H1 (cell line): ENCODE measurements around the gene EMX1. TPM values are rescaled to one million over a fixed set of nuclear protein-coding genes. Genes with fewer than 3 reads are reported as not detected.

Experiments
- CTCF ChIA-PET: fragments of 300-600 bp; sonication (Branson Sonifier 250); formaldehyde crosslinking; loops from one replicate; lab custom pipeline; 2021; ENCODE audit not compliant: partially characterized antibody; lab: Charles Lee
- POLR2A ChIA-PET: fragments of 300-600 bp; sonication (Branson Sonifier 250); formaldehyde crosslinking; loops from one replicate; lab custom pipeline; 2021; ENCODE audit warnings: inconsistent platforms; ENCODE audit not compliant: partially characterized antibody; lab: Charles Lee
- DNase-seq, 2 experiments: peaks; one replicate each; pipeline versions ENCODE4 v3.0.0 to v3.0.0-alpha.2; 2010 to 2022; ENCODE audit warnings: low spot score in 2 of 2, low read depth in 1 of 2, mixed read lengths in 1 of 2
- FAIRE-seq: peaks from 2 replicates; lab custom pipeline; 2011; peaks lifted over from hg19 to GRCh38; lab: Jason Lieb, UNC
- H2AFZ ChIP-seq: 2 replicates; pipeline ENCODE4 v1.8.1; 2012; ENCODE audit warnings: low read length, inconsistent platforms
- H2AK5ac ChIP-seq: 2 replicates; pipeline ENCODE4 v1.6.1; 2013; ENCODE audit warnings: low read depth, low read length
- H2BK120ac ChIP-seq: replicated peaks from 2 replicates; pipeline ENCODE3; 2013; ENCODE audit warnings: low read depth, low read length, inconsistent platforms
- H2BK12ac ChIP-seq: 2 replicates; pipeline ENCODE4 v1.6.1; 2013; ENCODE audit warnings: low read depth, low read length
- H2BK15ac ChIP-seq: 2 replicates; pipeline ENCODE4 v1.6.1; 2013; ENCODE audit warnings: low read length
- H2BK20ac ChIP-seq: 2 replicates; pipeline ENCODE4 v1.6.1; 2013; ENCODE audit warnings: low read length
- H2BK5ac ChIP-seq: 2 replicates; pipeline ENCODE4 v1.6.1; 2013; ENCODE audit warnings: low read depth, low read length
- H3K14ac ChIP-seq: 2 replicates; pipeline ENCODE4 v1.6.1; 2013; ENCODE audit warnings: inconsistent platforms; ENCODE audit not compliant: insufficient read length
- H3K18ac ChIP-seq: 2 replicates; pipeline ENCODE4 v1.6.1; 2013; ENCODE audit warnings: low read length; ENCODE audit errors: extremely low read depth
- H3K23ac ChIP-seq: 2 replicates; pipeline ENCODE4 v1.6.1; 2013; ENCODE audit warnings: inconsistent platforms; ENCODE audit not compliant: insufficient read length
- H3K23me2 ChIP-seq: 2 replicates; pipeline ENCODE4 v1.6.1; 2013; ENCODE audit warnings: low read depth, low read length
- H3K27ac ChIP-seq: 2 replicates; pipeline ENCODE4 v1.6.1; 2011; ENCODE audit warnings: low read depth, low read length, inconsistent platforms
- H3K27me3 ChIP-seq, 4 experiments: replicated peaks in 1 of 4; 1 replicate in 1 of 4; 2 replicates in 3 of 4; pipeline versions ENCODE4 v1.6.1 to v1.8.1; 2011 to 2013; ENCODE audit warnings: low read length in 3 of 4, mild to moderate bottlenecking in 3 of 4, inconsistent platforms in 2 of 4, mixed read lengths in 2 of 4, moderate library complexity in 1 of 4; ENCODE audit not compliant: control insufficient read depth in 3 of 4, insufficient read depth in 3 of 4; ENCODE audit errors: extremely low read depth in 1 of 4
- H3K36me3 ChIP-seq, 4 experiments: 2 replicates each; pipeline versions ENCODE4 v1.6.1 to v1.8.1; 2011 to 2013; ENCODE audit warnings: mild to moderate bottlenecking in 4 of 4, low read length in 3 of 4, moderate library complexity in 2 of 4, control low read depth in 1 of 4, inconsistent platforms in 1 of 4; ENCODE audit not compliant: insufficient read depth in 4 of 4, control insufficient read depth in 2 of 4
- H3K4ac ChIP-seq: replicated peaks from 2 replicates; pipeline ENCODE3; 2013; ENCODE audit warnings: low read length, low read depth, mixed read lengths, inconsistent platforms; ENCODE audit not compliant: insufficient read length
- H3K4me1 ChIP-seq, 4 experiments: replicated peaks in 1 of 4; 1 replicate in 1 of 4; 2 replicates in 3 of 4; pipeline versions ENCODE4 v1.6.1 to v1.8.1; 2011 to 2013; ENCODE audit warnings: low read length in 3 of 4, inconsistent platforms in 2 of 4, mixed read lengths in 1 of 4; ENCODE audit not compliant: insufficient read depth in 4 of 4, control insufficient read depth in 3 of 4
- H3K4me2 ChIP-seq, 2 experiments: 2 replicates each; pipeline versions ENCODE4 v1.6.1 to v1.8.1; 2011 to 2013; ENCODE audit warnings: low read depth in 2 of 2, low read length in 2 of 2, control low read depth in 1 of 2, inconsistent platforms in 1 of 2, mild to moderate bottlenecking in 1 of 2; ENCODE audit not compliant: insufficient read depth in 1 of 2
- H3K4me3 ChIP-seq, 4 experiments: fragments of 200-600, 300-600 bp in 1 of 4; sonication (generic), shearing (Covaris generic), sonication (Bioruptor Twin) in 1 of 4; 2 replicates each; pipeline versions ENCODE4 v1.5.1 to v1.8.1; 2011 to 2016; ENCODE audit warnings: low read length in 4 of 4, low read depth in 3 of 4, control low read depth in 2 of 4, inconsistent platforms in 2 of 4, mild to moderate bottlenecking in 2 of 4, mixed read lengths in 1 of 4, moderate library complexity in 1 of 4; ENCODE audit not compliant: insufficient read depth in 2 of 4; ENCODE audit errors: extremely low read depth in 1 of 4
- H3K56ac ChIP-seq: replicated peaks from 2 replicates; pipeline ENCODE3; 2013; ENCODE audit warnings: low read depth, mild to moderate bottlenecking, mixed read lengths, low read length, inconsistent platforms; ENCODE audit not compliant: insufficient read length
- H3K79me1 ChIP-seq: 2 replicates; pipeline ENCODE4 v1.6.1; 2013; ENCODE audit warnings: low read depth, low read length, control low read depth
- H3K79me2 ChIP-seq, 2 experiments: 2 replicates each; pipeline versions ENCODE4 v1.6.1 to v1.8.1; 2012 to 2013; ENCODE audit warnings: low read length in 2 of 2, mild to moderate bottlenecking in 2 of 2, inconsistent platforms in 1 of 2; ENCODE audit not compliant: insufficient read depth in 2 of 2, control insufficient read depth in 1 of 2
- H3K9ac ChIP-seq, 4 experiments: replicated peaks in 1 of 4; 1 replicate in 1 of 4; 2 replicates in 3 of 4; pipeline versions ENCODE4 v1.6.1 to v1.8.1; 2011 to 2013; ENCODE audit warnings: low read depth in 3 of 4, low read length in 3 of 4, control low read depth in 2 of 4, mild to moderate bottlenecking in 2 of 4, moderate library complexity in 2 of 4, inconsistent platforms in 1 of 4; ENCODE audit errors: extremely low read depth in 1 of 4
- H3K9me3 ChIP-seq, 2 experiments: 2 replicates each; pipeline versions ENCODE4 v1.6.1 to v1.8.1; 2012 to 2013; ENCODE audit warnings: mild to moderate bottlenecking in 2 of 2, moderate library complexity in 2 of 2, control low read depth in 1 of 2, inconsistent platforms in 1 of 2, low read depth in 1 of 2, low read length in 1 of 2, mixed read lengths in 1 of 2; ENCODE audit not compliant: insufficient read depth in 2 of 2
- H4K20me1 ChIP-seq, 2 experiments: replicated peaks in 1 of 2; 2 replicates each; pipeline versions ENCODE3 to v1.8.1; 2011 to 2013; ENCODE audit warnings: inconsistent platforms in 2 of 2, low read length in 2 of 2, mild to moderate bottlenecking in 1 of 2; ENCODE audit not compliant: insufficient read depth in 2 of 2, control insufficient read depth in 1 of 2
- H4K5ac ChIP-seq: 2 replicates; pipeline ENCODE4 v1.6.1; 2013; ENCODE audit warnings: low read length, low read depth, mixed read lengths, inconsistent platforms; ENCODE audit not compliant: insufficient read length
- H4K8ac ChIP-seq: 2 replicates; pipeline ENCODE4 v1.8.0; 2013; ENCODE audit warnings: mild to moderate bottlenecking, moderate library complexity, low read length, inconsistent platforms; ENCODE audit not compliant: insufficient read depth; ENCODE audit errors: extremely low read depth
- H4K91ac ChIP-seq: replicated peaks from 2 replicates; pipeline ENCODE3; 2013; ENCODE audit warnings: low read length, mixed read lengths, inconsistent platforms; ENCODE audit not compliant: insufficient read length
- ATF3 ChIP-seq: IDR thresholded peaks from 2 replicates; pipeline ENCODE4 v1.6.1; 2011; ENCODE audit warnings: low read depth, mild to moderate bottlenecking, low read length; ENCODE audit not compliant: insufficient read depth
- BCL11A ChIP-seq, 2 experiments: IDR thresholded peaks; one replicate each; pipeline ENCODE4 v1.6.1; 2011; ENCODE audit warnings: low read depth in 2 of 2, low read length in 2 of 2, mild to moderate bottlenecking in 2 of 2
- CHD2 ChIP-seq: IDR thresholded peaks from 2 replicates; pipeline ENCODE4 v1.6.1; 2012; ENCODE audit warnings: low read length, improper control_type of control experiment
- CTBP2 ChIP-seq: IDR thresholded peaks from 2 replicates; pipeline ENCODE4 v1.7.0; 2011; ENCODE audit warnings: borderline replicate concordance, mild to moderate bottlenecking, moderate library complexity, mixed read lengths, low read length; ENCODE audit not compliant: insufficient read depth, insufficient read length
- EGR1 ChIP-seq: IDR thresholded peaks from 2 replicates; pipeline ENCODE4 v1.6.1; 2011; ENCODE audit warnings: low read depth, low read length, borderline replicate concordance
- EZH2 ChIP-seq: fragments of 200-600 bp; sonication (generic); IDR thresholded peaks from 2 replicates; pipeline ENCODE4 v1.7.1; 2012; ENCODE audit warnings: low read depth, mild to moderate bottlenecking, moderate library complexity, low read length, inconsistent platforms; ENCODE audit not compliant: severe bottlenecking
- HDAC6 ChIP-seq: IDR thresholded peaks from one replicate; pipeline ENCODE4 v1.7.1; 2012; ENCODE audit warnings: low read depth, mild to moderate bottlenecking, inconsistent platforms, low read length, moderate library complexity
- JUND ChIP-seq: IDR thresholded peaks from 2 replicates; pipeline ENCODE4 v1.6.1; 2011; ENCODE audit warnings: mild to moderate bottlenecking, improper control_type of control experiment, low read length
- SIX5 ChIP-seq: IDR thresholded peaks from 2 replicates; pipeline ENCODE4 v1.6.1; 2011; ENCODE audit warnings: mild to moderate bottlenecking, low read depth, low read length
- SP4 ChIP-seq: IDR thresholded peaks from 2 replicates; pipeline ENCODE4 v1.6.1; 2012; ENCODE audit warnings: low read length, inconsistent platforms
- SRF ChIP-seq: IDR thresholded peaks from 2 replicates; pipeline ENCODE4 v1.6.1; 2011; ENCODE audit warnings: mild to moderate bottlenecking, low read depth, low read length, moderate library complexity
- SUZ12 ChIP-seq: fragments of 200-600 bp; sonication (generic); IDR thresholded peaks from 2 replicates; pipeline ENCODE4 v1.6.1; 2012; ENCODE audit warnings: mild to moderate bottlenecking, inconsistent platforms, low read length, moderate library complexity, mixed read lengths
- WGBS, 2 experiments: shearing (Covaris generic) in 1 of 2; methylation state at CpG; one replicate each; pipeline versions ENCODE4 v1.1.6 to v1.1.7; 2013 to 2015; ENCODE audit warnings: low lambda C conversion rate in 2 of 2, mixed read lengths in 2 of 2, inconsistent platforms in 1 of 2, low coverage in 1 of 2, missing lambda C conversion rate in 1 of 2; ENCODE audit not compliant: insufficient replicate concordance in 2 of 2, insufficient coverage in 1 of 2, insufficient read length in 1 of 2; ENCODE audit errors: extremely low coverage in 1 of 2, missing lambda C conversion rate in 1 of 2; 5-methylcytosine and 5-hydroxymethylcytosine counted together
- polyA plus RNA-seq, 7 experiments: library from polyadenylated mRNA; depleted of rRNA in 3 of 7; stranded (reverse) in 5 of 7; unstranded in 2 of 7; fragments of >200 nt in 5 of 7; fragments of 200-250 nt in 2 of 7; gene quantifications; 1 replicate in 5 of 7; 2 replicates in 1 of 7; 4 replicates in 1 of 7; pipeline versions ENCODE4 v1.2.1 to v1.2.3, GENCODE V29; 2011 to 2013; ENCODE audit warnings: missing spikeins in 2 of 7, mixed read lengths in 2 of 7
- total RNA-seq: library from RNA; stranded (reverse); fragmentation: NEBNext Ultra II Directional; extraction: Animal tissue kit (Norgen Biotek cat#: 25700); gene quantifications from 2 replicates; pipeline ENCODE4 v1.2.1, GENCODE V29; 2021

Gene EMX1
- total and polyA plus RNA-seq, 2 of the 8 experiments (the other 6 are each of a cell fraction or from before 2014, with no cell fraction given) = 2.4 to 4.9 TPM

GRCh38 chr2:72925328-72925943, 8.1 kb downstream of the EMX1 start:
- H3K4me2 ChIP-seq = peak overlapping the region; percentile 67 to 72
- H4K20me1 ChIP-seq = peaks cover 10 to 23% of the 10 kb centered on the region in 2 experiments
- no peaks in the 10 kb centered on the region for H3K79me1 ChIP-seq
- H3K4me1 ChIP-seq = peaks cover 6 to 30% (median 14%) of the 10 kb centered on the region in 4 experiments
- no peak overlapping the region for H3K4ac ChIP-seq
- ChIA-PET CTCF (interaction anchor here (1.0 to 24.3 kb wide), 14 partner anchors 8 to 252 kb away, joined by 3 to 497 read pairs (median 9); partner anchors contain the start of genes EMX1 and SPR), POLR2A (interaction anchor here (1.1 to 3.2 kb wide), 10 partner anchors 8 to 38 kb away, joined by 3 to 18 read pairs (median 4); partner anchors contain the start of gene SPR)
- H3K18ac ChIP-seq = 0 out of 2 replicates have a peak overlapping the region, but pooled peaks have one; percentile 49
- no peak overlapping the region for H2AFZ ChIP-seq
- H2BK120ac ChIP-seq = no peak overlapping the region
- H3K36me3 ChIP-seq = peaks cover 0 to 2% (median 0%) of the 10 kb centered on the region in 4 experiments; a peak in 1 of 8 replicates
- H4K5ac ChIP-seq = no peak overlapping the region
- no peak for FAIRE-seq
- no peak overlapping the region for H4K8ac ChIP-seq
- no peak overlapping the region for H3K56ac ChIP-seq
- H2BK15ac ChIP-seq = no peak overlapping the region
- H2AK5ac ChIP-seq = no peak overlapping the region
- H3K23me2 ChIP-seq = peaks cover 7% of the 10 kb centered on the region; the same call in 1 of the 2 replicates
- peaks cover 0 to 4% of the 10 kb centered on the region in 2 experiments; a peak in 1 of 4 replicates for H3K9me3 ChIP-seq
- no peak overlapping the region for H3K23ac ChIP-seq
- H3K4me3 ChIP-seq = peak overlapping the region in 2 of 4 experiments; percentile 7 to 54; a peak in 4 of 8 replicates
- peak overlapping the region; percentile 66; the same call in 1 of the 2 replicates for H2BK20ac ChIP-seq
- H2BK5ac ChIP-seq = no peak overlapping the region
- no peak overlapping the region for H4K91ac ChIP-seq
- H3K14ac ChIP-seq = no peak overlapping the region
- DNase-seq = peak in 1 of 2 experiments; percentile 64
- no peaks in the 10 kb centered on the region for H3K79me2 ChIP-seq
- 3% methylated on average over 26 of the region's 26 CpGs; no CpG with 5 or more reads in 1 of the 2 experiments for WGBS, 2 experiments
- H2BK12ac ChIP-seq = peak overlapping the region; percentile 29; the same call in 1 of the 2 replicates
- peaks cover 81 to 100% (median 93%) of the 10 kb centered on the region in 4 experiments for H3K27me3 ChIP-seq
- H3K27ac ChIP-seq = no peak overlapping the region
- H3K9ac ChIP-seq = no peak overlapping the region
- no peak for TF ChIP-seq SRF
- peak; percentile 67 for TF ChIP-seq EZH2
- no peak for TF ChIP-seq EGR1
- TF ChIP-seq SUZ12 = peak; percentile 80
- TF ChIP-seq ATF3 = no peak
- no peak for TF ChIP-seq BCL11A (IDR thresholded peaks at IDR 0.05; ENCODE audit: low read depth in 2 of 2, low read length in 2 of 2)
- no peak for TF ChIP-seq CHD2
- TF ChIP-seq SP4 = no peak
- peak; percentile 34 for TF ChIP-seq CTBP2
- no peak for TF ChIP-seq JUND
- no peak for TF ChIP-seq SIX5
- no peak for TF ChIP-seq HDAC6
